ENCODE results near the gene TNRC6C.

DNA sequence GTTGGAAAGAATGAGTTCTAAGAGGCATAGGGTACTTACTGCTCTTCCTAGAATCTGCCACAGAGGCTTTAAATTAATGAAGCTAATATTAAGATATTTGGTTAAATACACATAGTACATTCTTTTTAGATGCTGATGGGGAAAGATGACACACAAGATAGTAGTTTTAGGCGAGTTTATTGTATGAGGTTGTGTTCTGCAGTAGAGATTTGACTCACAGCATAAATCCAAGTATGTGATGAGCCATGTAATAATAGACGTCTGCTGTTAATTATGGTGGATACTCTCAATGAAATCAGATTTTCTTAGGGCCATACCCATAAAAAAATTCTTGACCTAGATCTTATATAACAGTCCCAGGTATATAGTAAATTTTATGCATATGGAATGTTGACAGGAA, 8.0 kb downstream of the TNRC6C start:
- TF ChIP-seq, protein P1, sequence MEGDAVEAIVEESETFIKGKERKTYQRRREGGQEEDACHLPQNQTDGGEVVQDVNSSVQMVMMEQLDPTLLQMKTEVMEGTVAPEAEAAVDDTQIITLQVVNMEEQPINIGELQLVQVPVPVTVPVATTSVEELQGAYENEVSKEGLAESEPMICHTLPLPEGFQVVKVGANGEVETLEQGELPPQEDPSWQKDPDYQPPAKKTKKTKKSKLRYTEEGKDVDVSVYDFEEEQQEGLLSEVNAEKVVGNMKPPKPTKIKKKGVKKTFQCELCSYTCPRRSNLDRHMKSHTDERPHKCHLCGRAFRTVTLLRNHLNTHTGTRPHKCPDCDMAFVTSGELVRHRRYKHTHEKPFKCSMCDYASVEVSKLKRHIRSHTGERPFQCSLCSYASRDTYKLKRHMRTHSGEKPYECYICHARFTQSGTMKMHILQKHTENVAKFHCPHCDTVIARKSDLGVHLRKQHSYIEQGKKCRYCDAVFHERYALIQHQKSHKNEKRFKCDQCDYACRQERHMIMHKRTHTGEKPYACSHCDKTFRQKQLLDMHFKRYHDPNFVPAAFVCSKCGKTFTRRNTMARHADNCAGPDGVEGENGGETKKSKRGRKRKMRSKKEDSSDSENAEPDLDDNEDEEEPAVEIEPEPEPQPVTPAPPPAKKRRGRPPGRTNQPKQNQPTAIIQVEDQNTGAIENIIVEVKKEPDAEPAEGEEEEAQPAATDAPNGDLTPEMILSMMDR (IDR thresholded peaks at IDR 0.05; ENCODE audit: low read depth, low read length, missing input control), result no peak
- TF ChIP-seq SP1 (IDR thresholded peaks at IDR 0.05) (no peak), TAF1 (conservative IDR thresholded peaks at IDR 0.05) (no peak), JUND (IDR thresholded peaks at IDR 0.05) (no peak), YY1 (IDR thresholded peaks at IDR 0.05) (no peak), FOXA1 (IDR thresholded peaks at IDR 0.05) (no peak)
- TF ChIP-seq, protein P2, sequence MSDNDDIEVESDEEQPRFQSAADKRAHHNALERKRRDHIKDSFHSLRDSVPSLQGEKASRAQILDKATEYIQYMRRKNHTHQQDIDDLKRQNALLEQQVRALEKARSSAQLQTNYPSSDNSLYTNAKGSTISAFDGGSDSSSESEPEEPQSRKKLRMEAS (IDR thresholded peaks at IDR 0.05), result no peak
- TF ChIP-seq, protein P3, sequence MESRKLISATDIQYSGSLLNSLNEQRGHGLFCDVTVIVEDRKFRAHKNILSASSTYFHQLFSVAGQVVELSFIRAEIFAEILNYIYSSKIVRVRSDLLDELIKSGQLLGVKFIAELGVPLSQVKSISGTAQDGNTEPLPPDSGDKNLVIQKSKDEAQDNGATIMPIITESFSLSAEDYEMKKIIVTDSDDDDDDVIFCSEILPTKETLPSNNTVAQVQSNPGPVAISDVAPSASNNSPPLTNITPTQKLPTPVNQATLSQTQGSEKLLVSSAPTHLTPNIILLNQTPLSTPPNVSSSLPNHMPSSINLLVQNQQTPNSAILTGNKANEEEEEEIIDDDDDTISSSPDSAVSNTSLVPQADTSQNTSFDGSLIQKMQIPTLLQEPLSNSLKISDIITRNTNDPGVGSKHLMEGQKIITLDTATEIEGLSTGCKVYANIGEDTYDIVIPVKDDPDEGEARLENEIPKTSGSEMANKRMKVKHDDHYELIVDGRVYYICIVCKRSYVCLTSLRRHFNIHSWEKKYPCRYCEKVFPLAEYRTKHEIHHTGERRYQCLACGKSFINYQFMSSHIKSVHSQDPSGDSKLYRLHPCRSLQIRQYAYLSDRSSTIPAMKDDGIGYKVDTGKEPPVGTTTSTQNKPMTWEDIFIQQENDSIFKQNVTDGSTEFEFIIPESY (IDR thresholded peaks at IDR 0.05), result no peak
